Keratinocyte (primary cell): ENCODE results near the gene PLA2G2D.

Experiments
- EZH2 ChIP-seq: IDR thresholded peaks from one replicate; pipeline ENCODE4 v1.6.1; 2012; ENCODE audit warnings: inconsistent platforms, mild to moderate bottlenecking, low read length, moderate library complexity
- TF ChIP-seq, protein P1 (sequence below), 3 experiments: IDR thresholded peaks in 1 of 3; conservative IDR thresholded peaks in 1 of 3; optimal IDR thresholded peaks in 1 of 3; 2 replicates in 2 of 3; 3 replicates in 1 of 3; pipeline versions ENCODE3 to v1.5.1; 2011; ENCODE audit warnings: low read length in 3 of 3, mild to moderate bottlenecking in 3 of 3, moderate library complexity in 2 of 3, control low read depth in 1 of 3, inconsistent platforms in 1 of 3; ENCODE audit not compliant: insufficient read depth in 2 of 3; ENCODE audit errors: extremely low read depth in 1 of 3

- TF ChIP-seq, protein P1, sequence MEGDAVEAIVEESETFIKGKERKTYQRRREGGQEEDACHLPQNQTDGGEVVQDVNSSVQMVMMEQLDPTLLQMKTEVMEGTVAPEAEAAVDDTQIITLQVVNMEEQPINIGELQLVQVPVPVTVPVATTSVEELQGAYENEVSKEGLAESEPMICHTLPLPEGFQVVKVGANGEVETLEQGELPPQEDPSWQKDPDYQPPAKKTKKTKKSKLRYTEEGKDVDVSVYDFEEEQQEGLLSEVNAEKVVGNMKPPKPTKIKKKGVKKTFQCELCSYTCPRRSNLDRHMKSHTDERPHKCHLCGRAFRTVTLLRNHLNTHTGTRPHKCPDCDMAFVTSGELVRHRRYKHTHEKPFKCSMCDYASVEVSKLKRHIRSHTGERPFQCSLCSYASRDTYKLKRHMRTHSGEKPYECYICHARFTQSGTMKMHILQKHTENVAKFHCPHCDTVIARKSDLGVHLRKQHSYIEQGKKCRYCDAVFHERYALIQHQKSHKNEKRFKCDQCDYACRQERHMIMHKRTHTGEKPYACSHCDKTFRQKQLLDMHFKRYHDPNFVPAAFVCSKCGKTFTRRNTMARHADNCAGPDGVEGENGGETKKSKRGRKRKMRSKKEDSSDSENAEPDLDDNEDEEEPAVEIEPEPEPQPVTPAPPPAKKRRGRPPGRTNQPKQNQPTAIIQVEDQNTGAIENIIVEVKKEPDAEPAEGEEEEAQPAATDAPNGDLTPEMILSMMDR (optimal IDR thresholded peaks at IDR 0.05 in 1 of 3, IDR thresholded peaks at IDR 0.05 in 1 of 3, conservative IDR thresholded peaks at IDR 0.05 in 1 of 3; ENCODE audit: extremely low read depth in 1 of 3, insufficient read depth in 2 of 3, low read length in 3 of 3) = no peak
- no peak for TF ChIP-seq EZH2
Measured at GRCh38 chr1:20139776-20140612, 20.7 kb upstream of the PLA2G2D start.
